Esophagus squamous epithelium (tissue), 4 donors: ENCODE results near the gene TCF23.

Source experiments
- POLR2A ChIP-seq, 4 donors: fragments of 450-650 bp; IDR thresholded peaks; one replicate each; pipeline ENCODE4 v1.6.1; 2017; ENCODE audit warnings: antibody characterized with exemption in 4 of 4, mild to moderate bottlenecking in 4 of 4, moderate library complexity in 3 of 4
- TF ChIP-seq, protein P1 (sequence below), 6 experiments: fragments of 450-650 bp in 4 of 6; fragments of 200-600 bp in 2 of 6; sonication (generic) in 2 of 6; IDR thresholded peaks; one replicate each; pipeline ENCODE4 v1.5.1; 2016 to 2019; ENCODE audit warnings: antibody characterized with exemption in 6 of 6, mild to moderate bottlenecking in 4 of 6, moderate library complexity in 4 of 6

DNA sequence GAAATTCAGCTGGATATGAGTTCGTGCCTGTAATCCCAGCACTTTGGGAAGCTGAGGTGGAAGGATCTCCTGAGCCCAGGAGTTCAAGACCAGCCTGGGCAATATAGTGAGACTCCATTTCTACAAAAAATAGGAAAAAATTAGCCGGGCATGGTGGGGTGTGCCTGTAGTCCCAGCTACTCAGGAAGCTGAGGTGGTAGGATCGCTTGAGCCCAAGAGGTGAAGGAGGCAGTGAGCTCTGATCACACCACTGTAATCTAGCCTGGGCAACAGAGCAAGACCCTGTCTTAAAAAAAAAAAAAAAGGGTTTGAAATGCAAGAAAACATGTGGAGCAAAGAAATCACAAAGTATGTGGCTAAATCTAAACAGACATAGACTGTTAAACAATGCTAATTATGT is 39.7 kb upstream of the TCF23 start:
- TF ChIP-seq, protein P1, sequence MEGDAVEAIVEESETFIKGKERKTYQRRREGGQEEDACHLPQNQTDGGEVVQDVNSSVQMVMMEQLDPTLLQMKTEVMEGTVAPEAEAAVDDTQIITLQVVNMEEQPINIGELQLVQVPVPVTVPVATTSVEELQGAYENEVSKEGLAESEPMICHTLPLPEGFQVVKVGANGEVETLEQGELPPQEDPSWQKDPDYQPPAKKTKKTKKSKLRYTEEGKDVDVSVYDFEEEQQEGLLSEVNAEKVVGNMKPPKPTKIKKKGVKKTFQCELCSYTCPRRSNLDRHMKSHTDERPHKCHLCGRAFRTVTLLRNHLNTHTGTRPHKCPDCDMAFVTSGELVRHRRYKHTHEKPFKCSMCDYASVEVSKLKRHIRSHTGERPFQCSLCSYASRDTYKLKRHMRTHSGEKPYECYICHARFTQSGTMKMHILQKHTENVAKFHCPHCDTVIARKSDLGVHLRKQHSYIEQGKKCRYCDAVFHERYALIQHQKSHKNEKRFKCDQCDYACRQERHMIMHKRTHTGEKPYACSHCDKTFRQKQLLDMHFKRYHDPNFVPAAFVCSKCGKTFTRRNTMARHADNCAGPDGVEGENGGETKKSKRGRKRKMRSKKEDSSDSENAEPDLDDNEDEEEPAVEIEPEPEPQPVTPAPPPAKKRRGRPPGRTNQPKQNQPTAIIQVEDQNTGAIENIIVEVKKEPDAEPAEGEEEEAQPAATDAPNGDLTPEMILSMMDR (IDR thresholded peaks at IDR 0.05) = no peak
- TF ChIP-seq POLR2A (IDR thresholded peaks at IDR 0.05) = no peak
